Right atrium auricular region (tissue), 2 donors: Measurements from ENCODE around the gene HECTD1. TPM values are rescaled to one million over a fixed set of nuclear protein-coding genes. Genes with fewer than 3 reads are reported as not detected.
"Not testable (repeated sequence)": the region's sequence is repeated elsewhere in the genome, so short reads cannot be mapped to it uniquely, and the experiment has no call there.

Experiments used
- DNase-seq: peaks from one replicate; pipeline ENCODE4 v3.0.0-alpha.2; 2019; ENCODE audit warnings: low spot score
- H3K27ac ChIP-seq, 2 donors: fragments of 200-600 bp; sonication (generic); 1 replicate in 1 of 2; 2 replicates in 1 of 2; pipeline ENCODE4 v1.5.1; 2016 to 2019
- H3K27me3 ChIP-seq, 2 donors: fragments of 200-600 bp; sonication (generic); one replicate each; pipeline versions ENCODE4 v1.5.1 to v1.6.0; 2017 to 2019
- H3K36me3 ChIP-seq: fragments of 200-600 bp; sonication (generic); one replicate; pipeline ENCODE4 v1.5.1; 2016
- H3K4me1 ChIP-seq, 2 donors: fragments of 200-600 bp; sonication (generic); one replicate each; pipeline versions ENCODE4 v1.5.1 to v1.6.0; 2017 to 2019
- H3K4me3 ChIP-seq, 2 donors: fragments of 200-600 bp; sonication (generic); 1 replicate in 1 of 2; 2 replicates in 1 of 2; pipeline ENCODE4 v1.5.1; 2017 to 2019; ENCODE audit warnings: mild to moderate bottlenecking in 1 of 2, moderate library complexity in 1 of 2
- H3K9me3 ChIP-seq, 2 donors: fragments of 200-600 bp; sonication (generic); one replicate each; pipeline ENCODE4 v1.5.1; 2019
- CTCF ChIP-seq, 2 donors: fragments of 200-600 bp; sonication (generic); IDR thresholded peaks; one replicate each; pipeline ENCODE4 v1.5.1; 2019; ENCODE audit warnings: antibody characterized with exemption in 2 of 2
- total RNA-seq, 2 donors: library from RNA; depleted of rRNA; stranded (reverse); fragments of >200 nt; gene quantifications; one replicate each; pipeline ENCODE4 v1.1.0, GENCODE V29; 2016

The HECTD1 gene
- total RNA-seq, 2 donors from 2014 or later, result 130 to 145 TPM

DNA sequence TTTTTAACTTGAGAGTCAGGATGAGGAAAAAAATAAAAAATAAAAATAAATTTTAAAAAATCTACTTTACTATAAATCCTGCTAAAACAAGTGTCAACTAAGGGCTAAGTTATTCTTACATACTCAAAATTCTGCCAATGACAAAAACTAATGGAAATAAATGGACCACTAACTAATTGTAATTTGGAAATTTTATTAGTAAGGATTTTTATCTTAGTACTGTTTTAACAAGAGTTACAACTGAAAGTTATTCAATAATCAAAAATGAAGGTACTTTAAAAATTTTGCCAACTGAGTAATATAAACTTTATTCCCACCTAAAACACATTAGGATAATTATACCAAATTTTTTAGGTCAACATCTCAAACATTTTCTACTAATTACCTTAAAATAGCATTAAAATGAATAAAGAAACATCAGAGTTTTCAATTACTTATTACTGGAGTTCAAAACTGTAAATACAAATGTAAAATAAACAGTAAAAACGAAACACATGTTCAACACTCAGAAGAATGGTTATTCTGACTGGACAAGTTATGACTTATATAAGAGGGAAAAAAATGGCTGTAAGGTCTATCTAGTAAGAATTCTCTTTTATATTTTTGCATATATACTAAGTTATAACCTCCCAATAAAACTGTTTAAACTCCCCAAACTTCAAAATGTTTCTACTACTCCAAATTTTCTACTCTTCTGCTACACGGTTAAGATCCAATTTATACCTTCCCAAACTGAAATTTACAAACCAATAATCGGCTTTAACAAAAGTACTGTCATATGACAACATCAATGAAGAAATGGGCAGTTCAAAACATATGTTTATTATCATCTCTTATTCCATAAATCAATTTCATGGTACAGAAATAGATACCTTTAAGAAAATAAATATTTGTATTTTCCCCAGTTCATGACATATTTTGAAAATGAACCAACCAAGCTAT, 2.7 kb downstream of the HECTD1 start:
- no peaks in the 10 kb centered on the region for H3K9me3 ChIP-seq
- peak overlapping the region in 1 of 2 donors; percentile 88 for H3K4me3 ChIP-seq
- TF ChIP-seq CTCF (IDR thresholded peaks at IDR 0.05), result no peak
- H3K27me3 ChIP-seq, result no peaks in the 10 kb centered on the region
- H3K27ac ChIP-seq, result no peak overlapping the region
- peaks cover 8% of the 10 kb centered on the region for H3K36me3 ChIP-seq
- DNase-seq, result no peak
- H3K4me1 ChIP-seq, result peaks cover 0 to 25% of the 10 kb centered on the region in 2 donors

- peaks cover 0 to 23% of the 10 kb centered on the region in 2 donors for H3K4me1 ChIP-seq
- DNase-seq, H3K4me3 ChIP-seq, H3K36me3 ChIP-seq, H3K27ac ChIP-seq, H3K27me3 ChIP-seq, H3K9me3 ChIP-seq: not testable (repeated sequence)
These were observed 3.5 kb downstream of the HECTD1 start for GRCh38 chr14:31203899-31204592.

DNA sequence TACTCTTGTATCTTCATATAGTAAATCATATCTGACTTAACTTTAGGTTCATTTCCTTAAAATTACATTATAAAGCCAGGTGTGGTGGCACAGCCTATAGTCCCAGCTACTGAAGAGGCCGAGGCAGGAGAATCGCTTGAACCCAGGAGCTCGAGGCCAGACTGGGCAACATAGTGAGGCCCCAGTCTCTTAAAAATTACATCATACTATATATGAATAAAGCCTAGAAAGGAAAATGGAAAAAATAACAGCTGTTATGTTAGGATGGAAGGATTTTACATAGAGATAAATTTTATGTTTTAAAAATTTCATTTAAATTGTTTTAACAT, 4.2 kb downstream of the HECTD1 start:
- peaks cover 8% of the 10 kb centered on the region for H3K36me3 ChIP-seq
- H3K27ac ChIP-seq, result no peak overlapping the region

DNA sequence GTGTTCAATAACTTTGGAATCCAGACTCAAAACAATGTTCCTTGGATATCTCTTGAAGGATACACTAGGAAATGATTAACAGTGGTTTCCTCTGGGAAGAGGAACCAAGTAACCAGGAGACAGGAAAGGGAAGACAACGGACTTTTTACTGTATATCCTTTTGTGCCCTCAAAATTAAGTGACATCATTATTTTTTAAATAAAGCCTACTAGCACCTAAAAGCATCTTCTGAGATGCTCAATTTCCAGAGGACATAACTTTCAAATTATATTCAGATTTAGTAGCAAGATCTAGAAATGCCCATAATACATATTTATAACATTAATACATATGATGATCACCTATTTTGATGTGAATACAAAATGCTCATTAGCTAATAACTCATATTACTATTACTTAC, 6.5 kb downstream of the HECTD1 start:
- no peak for DNase-seq
- H3K27ac ChIP-seq, result no peak overlapping the region
- no peaks in the 10 kb centered on the region for H3K27me3 ChIP-seq
- H3K36me3 ChIP-seq, result peaks cover 8% of the 10 kb centered on the region
- peaks cover 0 to 33% of the 10 kb centered on the region in 2 donors for H3K4me1 ChIP-seq
- H3K4me3 ChIP-seq, result no peak overlapping the region
- TF ChIP-seq CTCF (IDR thresholded peaks at IDR 0.05), result no peak
- H3K9me3 ChIP-seq, result no peaks in the 10 kb centered on the region

More for the DNA sequence above, 4.2 kb downstream of the HECTD1 start:
- no peak for TF ChIP-seq CTCF (IDR thresholded peaks at IDR 0.05)
- H3K9me3 ChIP-seq, result no peaks in the 10 kb centered on the region
- no peaks in the 10 kb centered on the region for H3K27me3 ChIP-seq
- peaks cover 0 to 17% of the 10 kb centered on the region in 2 donors for H3K4me1 ChIP-seq
- no peak for DNase-seq
- no peak overlapping the region for H3K4me3 ChIP-seq

- Histone ChIP-seq H3K4me1 (peaks cover 0 to 30% of the 10 kb centered on the region in 2 donors), H3K27ac (no peak overlapping the region)
These were observed 6.9 kb downstream of the HECTD1 start for GRCh38 chr14:31200702-31200990.

More at GRCh38 chr14:31200702-31200990, 6.9 kb downstream of the HECTD1 start:
- Histone ChIP-seq H3K36me3 (peaks cover 8% of the 10 kb centered on the region), H3K27me3 (no peaks in the 10 kb centered on the region), H3K9me3 (no peaks in the 10 kb centered on the region), H3K4me3 (no peak overlapping the region)
- TF ChIP-seq CTCF (IDR thresholded peaks at IDR 0.05), result no peak
- no peak for DNase-seq
